Right lobe of liver (tissue), 6 donors: ENCODE measurements around the gene BRMS1. TPM values are rescaled to one million over a fixed set of nuclear protein-coding genes. Genes with fewer than 3 reads are reported as not detected.

Experiments used
- ATAC-seq, 4 donors: fragments of 200-7000 bp; cut with Tn5 transposase; one replicate each; pipeline ENCODE4 v1.9.1; 2020; ENCODE audit warnings: mild to moderate bottlenecking in 4 of 4, moderate library complexity in 4 of 4
- DNase-seq, 3 donors: peaks; one replicate each; pipeline ENCODE4 v3.0.0-alpha.2; 2020
- H3K27ac ChIP-seq, 3 donors: fragments of 200-600 bp; one replicate each; pipeline ENCODE4 v1.8.0; 2022
- H3K27me3 ChIP-seq, 2 donors: fragments of 200-600 bp; one replicate each; pipeline ENCODE4 v1.8.0; 2022
- H3K36me3 ChIP-seq, 4 donors: fragments of 200-600 bp; sonication (generic) in 1 of 4; one replicate each; pipeline versions ENCODE4 v1.5.1 to v1.8.0; 2017 to 2022; ENCODE audit warnings: control low read depth in 1 of 4
- H3K4me1 ChIP-seq, 4 donors: fragments of 200-600 bp; sonication (generic) in 1 of 4; one replicate each; pipeline versions ENCODE4 v1.5.1 to v1.8.0; 2017 to 2022; ENCODE audit warnings: control low read depth in 1 of 4
- H3K4me3 ChIP-seq, 3 donors: fragments of 200-600 bp; one replicate each; pipeline ENCODE4 v1.8.0; 2022
- H3K9me3 ChIP-seq, 4 donors: fragments of 200-600 bp; sonication (generic) in 1 of 4; one replicate each; pipeline versions ENCODE4 v1.5.1 to v1.8.0; 2017 to 2022; ENCODE audit warnings: control low read depth in 1 of 4
- POLR2A ChIP-seq: fragments of 450-650 bp; IDR thresholded peaks from one replicate; pipeline ENCODE4 v1.6.1; 2017; ENCODE audit warnings: antibody characterized with exemption, mild to moderate bottlenecking
- WGBS: methylation state at CpG from one replicate; pipeline ENCODE4 v1.1.6; 2018; ENCODE audit warnings: low coverage, low lambda C conversion rate; ENCODE audit not compliant: insufficient coverage; ENCODE audit errors: missing lambda C conversion rate; 5-methylcytosine and 5-hydroxymethylcytosine counted together
- intact Hi-C, 2 donors: fragments of 100-400 bp; cut with DNase I; formaldehyde crosslinking; loops; one replicate each; pipeline versions ENCODE4 v1.11.2 to v1.14.1; 2022
- total RNA-seq, 6 experiments: library from RNA; depleted of rRNA in 2 of 6; stranded (reverse); fragments of >200 nt in 2 of 6; fragmentation: NEBNext Ultra II Directional in 3 of 6; extraction: Animal tissue kit (Norgen Biotek cat#: 25700) in 3 of 6; gene quantifications; one replicate each; pipeline versions ENCODE4 v1.1.0 to v1.2.4, GENCODE V29; 2016 to 2023
- TF ChIP-seq, protein P1 (sequence below), 4 donors: fragments of 200-600 bp in 3 of 4; fragments of 450-650 bp in 1 of 4; IDR thresholded peaks; one replicate each; pipeline versions ENCODE4 v1.5.1 to v1.8.0; 2016 to 2022; ENCODE audit warnings: antibody characterized with exemption in 4 of 4, mild to moderate bottlenecking in 2 of 4
- donor health status: DM: no; HTN: yes; CAD: no.
- donor health status: DM: no; HTN: no; CAD: no.
- donor health status: DM: no; HTN: no; CAD: no.
- donor health status: DM: no; HTN: yes; CAD: no.
- donor health status: DM: no; HTN: yes; CAD: no.

BRMS1 gene
- total RNA-seq, 6 experiments from 2014 or later = 8.2 to 31.9 (median 12.1) TPM

GRCh38 chr11:66314186-66314501 is 30.8 kb downstream of the BRMS1 start:
- Histone ChIP-seq H3K27ac (no peak overlapping the region), H3K27me3 (no peaks in the 10 kb centered on the region), H3K36me3 (no peaks in the 10 kb centered on the region), H3K9me3 (no peaks in the 10 kb centered on the region), H3K4me3 (no peak overlapping the region), H3K4me1 (peaks cover 0 to 18% (median 8%) of the 10 kb centered on the region in 4 donors)
- no peak for ATAC-seq
- 80% methylated on average over 1 of the region's 1 CpG for WGBS
- TF ChIP-seq, protein P1, sequence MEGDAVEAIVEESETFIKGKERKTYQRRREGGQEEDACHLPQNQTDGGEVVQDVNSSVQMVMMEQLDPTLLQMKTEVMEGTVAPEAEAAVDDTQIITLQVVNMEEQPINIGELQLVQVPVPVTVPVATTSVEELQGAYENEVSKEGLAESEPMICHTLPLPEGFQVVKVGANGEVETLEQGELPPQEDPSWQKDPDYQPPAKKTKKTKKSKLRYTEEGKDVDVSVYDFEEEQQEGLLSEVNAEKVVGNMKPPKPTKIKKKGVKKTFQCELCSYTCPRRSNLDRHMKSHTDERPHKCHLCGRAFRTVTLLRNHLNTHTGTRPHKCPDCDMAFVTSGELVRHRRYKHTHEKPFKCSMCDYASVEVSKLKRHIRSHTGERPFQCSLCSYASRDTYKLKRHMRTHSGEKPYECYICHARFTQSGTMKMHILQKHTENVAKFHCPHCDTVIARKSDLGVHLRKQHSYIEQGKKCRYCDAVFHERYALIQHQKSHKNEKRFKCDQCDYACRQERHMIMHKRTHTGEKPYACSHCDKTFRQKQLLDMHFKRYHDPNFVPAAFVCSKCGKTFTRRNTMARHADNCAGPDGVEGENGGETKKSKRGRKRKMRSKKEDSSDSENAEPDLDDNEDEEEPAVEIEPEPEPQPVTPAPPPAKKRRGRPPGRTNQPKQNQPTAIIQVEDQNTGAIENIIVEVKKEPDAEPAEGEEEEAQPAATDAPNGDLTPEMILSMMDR (IDR thresholded peaks at IDR 0.05) = no peak
- intact Hi-C loops = no loop called here
- DNase-seq = no peak

- DNase-seq (peak in 1 of 3 donors; percentile 64), ATAC-seq (no peak)
- H3K27ac ChIP-seq = peak overlapping the region; percentile 6 to 72 (median 57)
- peak overlapping the region; percentile 5 to 36 (median 31) for H3K4me3 ChIP-seq
- 46% methylated on average over 7 of the region's 38 CpGs for WGBS
- H3K36me3 ChIP-seq = no peaks in the 10 kb centered on the region
- H3K4me1 ChIP-seq = peaks cover 0 to 15% (median 7%) of the 10 kb centered on the region in 4 donors
- no peaks in the 10 kb centered on the region for H3K9me3 ChIP-seq
- intact Hi-C loops = no loop called here
- TF ChIP-seq POLR2A = no peak
- TF ChIP-seq, protein P1 (IDR thresholded peaks at IDR 0.05) = no peak
- H3K27me3 ChIP-seq = no peaks in the 10 kb centered on the region
Measured at GRCh38 chr11:66313321-66314185, 31.4 kb downstream of the BRMS1 start.

DNA sequence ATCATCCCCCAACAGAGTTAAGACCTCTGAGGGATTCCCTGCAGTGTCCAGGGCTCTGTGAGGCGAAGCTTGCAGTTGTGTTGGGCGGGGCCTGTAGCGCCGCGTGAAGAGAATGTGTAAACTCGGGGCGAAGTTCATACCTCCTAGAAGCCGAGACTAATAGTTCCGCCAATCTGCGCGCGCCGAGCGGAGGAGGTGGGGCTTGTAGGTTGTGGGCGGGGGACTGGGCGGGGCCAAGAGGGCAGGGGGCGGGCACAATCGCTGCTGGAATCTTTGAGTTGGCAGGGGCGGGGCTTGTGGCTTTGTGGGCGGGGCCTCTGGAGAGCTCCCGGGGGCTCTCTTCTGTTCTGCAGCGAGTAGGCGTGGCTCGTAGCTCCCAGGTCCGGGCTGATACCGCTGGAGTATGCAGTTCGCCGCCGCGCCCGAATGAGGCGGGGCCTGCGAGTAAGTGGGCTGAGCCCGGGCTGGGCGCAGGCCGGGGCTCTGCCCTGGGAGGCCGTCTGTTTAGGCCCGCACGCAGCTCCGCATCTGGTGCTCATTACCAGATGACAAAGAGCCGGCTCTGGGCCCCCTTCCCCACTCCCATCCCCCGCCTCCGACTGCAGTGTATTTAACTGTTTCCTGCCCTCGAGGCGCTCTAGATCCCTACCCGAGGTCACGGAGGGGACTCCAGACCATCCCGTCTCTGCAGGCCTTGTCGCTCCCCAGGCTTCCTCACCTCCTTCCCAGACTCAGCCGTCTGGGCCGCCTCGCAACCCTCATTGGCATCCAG is 32.2 kb downstream of the BRMS1 start:
- TF ChIP-seq POLR2A = peak; percentile 28
- TF ChIP-seq, protein P1 (IDR thresholded peaks at IDR 0.05) = no peak
- H3K4me1 ChIP-seq = peaks cover 0 to 9% (median 3%) of the 10 kb centered on the region in 4 donors
- intact Hi-C loops = no loop called here
- ATAC-seq = peak; percentile 82 to 88 (median 85)
- no peaks in the 10 kb centered on the region for H3K9me3 ChIP-seq
- 36% methylated on average over 8 of the region's 52 CpGs for WGBS
- no peaks in the 10 kb centered on the region for H3K27me3 ChIP-seq
- DNase-seq = peak; percentile 99
- H3K4me3 ChIP-seq = peak overlapping the region; percentile 46 to 53 (median 52)
- peak overlapping the region; percentile 57 to 78 (median 72) for H3K27ac ChIP-seq
- no peaks in the 10 kb centered on the region for H3K36me3 ChIP-seq

- DNase-seq (peak; percentile 94 to 96 (median 95)), ATAC-seq (peak; percentile 83 to 89 (median 84))
- intact Hi-C loops = no loop called here
- 0% methylated on average over 14 of the region's 44 CpGs for WGBS
- peak overlapping the region; percentile 57 to 78 (median 71) for H3K27ac ChIP-seq
- peaks cover 0 to 6% (median 3%) of the 10 kb centered on the region in 4 donors for H3K4me1 ChIP-seq
- peak overlapping the region; percentile 46 to 53 (median 52) for H3K4me3 ChIP-seq
- no peaks in the 10 kb centered on the region for H3K27me3 ChIP-seq
- H3K36me3 ChIP-seq = no peaks in the 10 kb centered on the region
- H3K9me3 ChIP-seq = no peaks in the 10 kb centered on the region
- TF ChIP-seq, protein P1 (IDR thresholded peaks at IDR 0.05) = peak in 3 of 4 donors; percentile 91 to 95 (median 95)
- TF ChIP-seq POLR2A = peak; percentile 59
Measured at GRCh38 chr11:66311965-66312548, 32.8 kb downstream of the BRMS1 start.
